Thyroid gland (tissue), 4 donors: Measurements from ENCODE around the gene KIRREL3. TPM values are rescaled to one million over a fixed set of nuclear protein-coding genes. Genes with fewer than 3 reads are reported as not detected.

Experiments
- DNase-seq, 2 donors: peaks; one replicate each; pipeline ENCODE4 v3.0.0-alpha.2; 2019
- H3K27ac ChIP-seq, 3 donors: fragments of 200-600 bp; sonication (generic); 1 replicate in 2 of 3; 2 replicates in 1 of 3; pipeline ENCODE4 v1.5.1; 2016 to 2019; ENCODE audit warnings: mild to moderate bottlenecking in 1 of 3, moderate library complexity in 1 of 3
- H3K27me3 ChIP-seq: fragments of 200-600 bp; sonication (generic); one replicate; pipeline ENCODE4 v1.5.1; 2019
- H3K36me3 ChIP-seq, 2 donors: fragments of 200-600 bp; sonication (generic); one replicate each; pipeline ENCODE4 v1.5.1; 2016 to 2019
- H3K4me1 ChIP-seq, 2 donors: fragments of 200-600 bp; sonication (generic); one replicate each; pipeline ENCODE4 v1.5.1; 2017 to 2019
- H3K4me3 ChIP-seq, 3 donors: fragments of 200-600 bp; sonication (generic); replicated peaks in 1 of 3; 1 replicate in 2 of 3; 2 replicates in 1 of 3; pipeline ENCODE4 v1.5.1; 2016; ENCODE audit warnings: mild to moderate bottlenecking in 1 of 3
- H3K9me3 ChIP-seq: fragments of 200-600 bp; sonication (generic); one replicate; pipeline ENCODE4 v1.5.1; 2017
- CTCF ChIP-seq, 6 experiments: fragments of 200-600 bp in 3 of 6; fragments of 450-650 bp in 3 of 6; sonication (generic) in 3 of 6; IDR thresholded peaks; one replicate each; pipeline ENCODE4 v1.5.1; 2016 to 2019; ENCODE audit warnings: antibody characterized with exemption in 6 of 6, mild to moderate bottlenecking in 2 of 6, inconsistent platforms in 1 of 6, moderate library complexity in 1 of 6
- POLR2A ChIP-seq, 2 donors: fragments of 450-650 bp; IDR thresholded peaks; one replicate each; pipeline ENCODE4 v1.6.1; 2017; ENCODE audit warnings: antibody characterized with exemption in 2 of 2, mild to moderate bottlenecking in 2 of 2, moderate library complexity in 1 of 2
- WGBS, 2 donors: methylation state at CpG; one replicate each; pipeline ENCODE4 v1.1.5; 2017; 5-methylcytosine and 5-hydroxymethylcytosine counted together
- intact Hi-C: fragments of 100-400 bp; cut with DNase I; formaldehyde crosslinking; loops from one replicate; pipeline ENCODE4 v1.15.1; 2023
- total RNA-seq, 4 donors: library from RNA; depleted of rRNA; stranded (reverse); fragments of >200 nt; gene quantifications; one replicate each; pipeline ENCODE4 v1.2.3, GENCODE V29; 2016

Gene KIRREL3
- total RNA-seq, 4 donors from 2014 or later = 0.78 TPM; not detected in 3

GRCh38 chr11:126863294-126863997, 137.1 kb downstream of the KIRREL3 start:
- Histone ChIP-seq H3K27me3 (no peaks in the 10 kb centered on the region), H3K4me1 (no peaks in the 10 kb centered on the region), H3K36me3 (no peaks in the 10 kb centered on the region), H3K4me3 (no peak overlapping the region), H3K27ac (no peak overlapping the region), H3K9me3 (no peaks in the 10 kb centered on the region)
- DNase-seq = no peak
- 73 to 75% methylated on average over 21 of the region's 21 CpGs for WGBS, 2 donors
- no peak for TF ChIP-seq CTCF (IDR thresholded peaks at IDR 0.05)
- no peak for TF ChIP-seq POLR2A (IDR thresholded peaks at IDR 0.05)
- intact Hi-C loops = loop anchor here (10.0 kb wide), 1 partner anchor 139 kb away; no protein-coding TSS in a partner anchor

DNA sequence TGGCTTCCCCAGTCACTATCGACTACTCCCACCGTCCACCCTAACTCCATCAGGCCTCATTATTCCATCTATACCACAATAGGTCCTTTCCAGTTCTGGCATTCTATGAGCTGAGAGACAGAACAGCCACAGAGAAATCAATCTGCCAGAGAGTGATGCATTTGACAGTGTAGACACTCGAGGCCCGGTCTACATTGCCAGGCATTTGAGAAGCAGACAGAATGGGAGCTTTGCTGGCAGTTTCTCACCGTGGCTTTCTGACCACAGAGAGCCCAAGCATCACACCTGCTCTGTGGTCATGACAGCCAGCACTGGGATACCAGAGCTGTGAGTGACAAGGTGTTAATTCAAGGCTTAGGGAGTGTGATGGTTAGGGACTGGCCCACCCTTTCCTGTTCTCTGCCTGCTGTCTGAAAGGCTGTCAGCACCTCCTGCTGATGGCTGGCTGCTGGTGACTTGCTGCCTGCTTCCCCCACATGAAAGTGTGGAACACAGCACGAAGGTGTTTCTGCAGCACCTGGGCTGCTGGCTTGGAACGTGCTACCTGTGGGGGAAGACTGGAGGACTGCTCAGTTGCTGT, 137.8 kb downstream of the KIRREL3 start:
- 63 to 70% methylated on average over 6 to 7 of the region's 7 CpGs for WGBS, 2 donors
- intact Hi-C loops = loop anchor here (10.0 kb wide), 1 partner anchor 138 kb away; no protein-coding TSS in a partner anchor
- TF ChIP-seq CTCF (IDR thresholded peaks at IDR 0.05) (no peak), POLR2A (IDR thresholded peaks at IDR 0.05) (no peak)
- no peak overlapping the region for H3K4me3 ChIP-seq
- no peak overlapping the region for H3K27ac ChIP-seq
- DNase-seq = no peak
- H3K4me1 ChIP-seq = no peaks in the 10 kb centered on the region
- no peaks in the 10 kb centered on the region for H3K36me3 ChIP-seq
- no peaks in the 10 kb centered on the region for H3K27me3 ChIP-seq
- H3K9me3 ChIP-seq = no peaks in the 10 kb centered on the region

DNA sequence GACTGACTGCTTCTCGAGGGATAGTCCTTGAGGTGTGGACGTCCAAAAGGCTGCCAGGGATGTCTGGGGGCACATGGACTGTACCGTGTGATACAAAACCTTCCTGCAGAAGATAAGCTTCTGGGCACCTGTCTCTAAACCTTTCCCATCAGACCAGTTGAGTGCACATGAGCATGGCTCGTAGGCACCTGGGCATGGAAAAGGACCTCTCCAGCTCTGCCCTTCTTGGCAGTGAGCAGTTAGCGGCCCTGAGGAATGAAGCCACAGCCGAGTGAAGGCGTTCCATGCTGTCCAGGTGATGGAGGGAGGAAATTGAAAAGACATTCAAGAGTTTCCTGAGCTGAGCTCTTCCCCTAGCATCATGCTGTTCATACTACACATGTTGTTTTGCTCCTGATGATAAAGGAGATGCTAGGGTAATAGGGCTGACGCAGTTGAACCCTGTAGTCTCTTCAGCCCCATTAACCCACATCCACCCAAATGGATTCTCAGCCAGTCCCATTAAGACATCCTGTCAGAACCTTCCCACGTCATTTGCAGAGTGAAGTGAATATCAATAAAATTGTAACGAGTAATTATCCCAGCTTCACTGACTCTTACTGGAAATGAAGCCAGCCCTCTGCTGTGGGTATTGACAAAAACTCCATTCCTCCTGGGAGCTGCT, 138.6 kb downstream of the KIRREL3 start:
- 52 to 59% methylated on average over 10 of the region's 10 CpGs for WGBS, 2 donors
- intact Hi-C loops = loop anchor here (10.0 kb wide), 1 partner anchor 137 kb away; no protein-coding TSS in a partner anchor
- Histone ChIP-seq H3K36me3 (no peaks in the 10 kb centered on the region), H3K27ac (no peak overlapping the region), H3K4me3 (no peak overlapping the region), H3K9me3 (no peaks in the 10 kb centered on the region), H3K4me1 (no peaks in the 10 kb centered on the region), H3K27me3 (no peaks in the 10 kb centered on the region)
- TF ChIP-seq POLR2A (IDR thresholded peaks at IDR 0.05) (no peak), CTCF (IDR thresholded peaks at IDR 0.05) (no peak)
- peak; percentile 42 to 68 for DNase-seq

GRCh38 chr11:126857860-126858808, 142.4 kb downstream of the KIRREL3 start:
- Histone ChIP-seq H3K27ac (no peak overlapping the region), H3K36me3 (no peaks in the 10 kb centered on the region), H3K9me3 (no peaks in the 10 kb centered on the region), H3K4me3 (no peak overlapping the region), H3K27me3 (no peaks in the 10 kb centered on the region), H3K4me1 (no peaks in the 10 kb centered on the region)
- no peak for TF ChIP-seq CTCF (IDR thresholded peaks at IDR 0.05)
- intact Hi-C loops = no loop called here
- WGBS, 2 donors = 60 to 61% methylated on average over 9 of the region's 9 CpGs
- no peak for DNase-seq
